Colonic mucosa (tissue), 4 donors: Measurements from ENCODE around the gene TMEM258. TPM values are rescaled to one million over a fixed set of nuclear protein-coding genes. Genes with fewer than 3 reads are reported as not detected.

Experiments used
- DNase-seq: peaks from one replicate; pipeline ENCODE4 v3.0.0-alpha.2; 2020
- H3K27ac ChIP-seq: fragments of 200-600 bp; one replicate; pipeline ENCODE4 v1.8.0; 2021
- H3K27me3 ChIP-seq: fragments of 200-600 bp; one replicate; pipeline ENCODE4 v1.8.0; 2021
- H3K36me3 ChIP-seq: fragments of 200-600 bp; one replicate; pipeline ENCODE4 v1.8.0; 2021
- H3K4me1 ChIP-seq: fragments of 200-600 bp; one replicate; pipeline ENCODE4 v1.8.0; 2021; ENCODE audit warnings: mild to moderate bottlenecking
- H3K4me3 ChIP-seq: fragments of 200-600 bp; one replicate; pipeline ENCODE4 v1.8.0; 2021
- H3K9ac ChIP-seq, 2 donors: one replicate each; pipeline ENCODE4 v1.7.0; 2013; ENCODE audit warnings: control low read depth in 2 of 2, low read depth in 2 of 2, low read length in 2 of 2
- H3K9me3 ChIP-seq: fragments of 200-600 bp; one replicate; pipeline ENCODE4 v1.8.0; 2021
- intact Hi-C: fragments of 100-400 bp; cut with DNase I; formaldehyde crosslinking; loops from one replicate; pipeline ENCODE4 v1.14.1; 2022
- total RNA-seq, 2 donors: library from RNA; stranded (reverse); fragmentation: NEBNext Ultra II Directional in 1 of 2; extraction: Animal tissue kit (Norgen Biotek cat#: 25700) in 1 of 2; gene quantifications; one replicate each; pipeline ENCODE4 v1.2.1, GENCODE V29; 2021
- TF ChIP-seq, protein P1 (sequence below): fragments of 200-600 bp; IDR thresholded peaks from one replicate; pipeline ENCODE4 v1.8.0; 2022; ENCODE audit warnings: antibody characterized with exemption, mild to moderate bottlenecking
- donor health status: healthy.
- donor health status: DM: no; HTN: no; CAD: no.
- donor health status: DM: no; HTN: no; CAD: no.

Gene TMEM258
- total RNA-seq, 2 donors from 2014 or later: 119 to 149 TPM

DNA sequence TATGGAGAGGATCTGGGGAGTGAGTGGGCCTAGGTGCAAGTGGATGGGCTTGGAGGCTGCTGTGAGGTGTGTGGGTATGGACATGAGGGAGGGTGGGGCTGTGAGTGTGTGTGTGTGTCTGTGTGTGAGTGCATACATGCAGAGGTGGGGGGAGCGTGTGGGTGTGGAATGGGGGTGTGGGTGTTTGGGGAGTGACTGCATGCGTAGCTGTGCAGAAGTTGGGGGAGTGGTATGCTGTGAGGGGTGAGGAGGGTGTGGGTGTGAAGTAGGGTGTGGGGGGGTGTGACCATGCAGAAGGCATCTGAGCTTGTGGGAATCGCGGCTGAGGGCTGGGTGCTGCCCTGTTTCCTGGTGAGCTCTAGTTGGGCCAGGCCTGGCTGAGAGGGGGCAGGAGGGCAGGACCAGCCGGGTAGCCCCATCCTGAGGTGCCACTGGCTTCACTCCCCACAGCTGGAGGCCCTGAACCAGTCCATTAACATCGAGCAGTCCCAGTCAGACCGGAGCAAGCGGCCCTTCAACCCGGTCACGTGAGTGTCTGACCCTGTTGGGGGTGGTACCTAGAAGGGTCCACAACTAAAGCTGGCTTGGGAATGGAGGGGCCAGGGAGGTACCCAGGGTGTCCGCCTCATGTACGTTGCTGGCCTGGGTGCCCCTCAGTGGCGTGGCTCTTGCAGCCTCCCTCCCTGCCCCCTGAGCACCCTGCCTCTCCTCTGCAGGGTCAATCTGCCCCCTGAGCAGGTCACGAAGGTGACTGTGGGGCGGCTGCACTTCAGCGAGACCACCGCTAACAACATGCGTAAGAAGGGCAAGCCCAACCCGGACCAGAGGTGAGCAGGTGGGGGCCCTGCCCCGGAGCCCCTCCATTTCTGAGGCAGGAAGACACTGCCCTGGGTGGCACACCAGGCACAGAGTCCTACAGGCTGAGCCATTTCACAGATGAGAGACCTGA is 16.5 kb downstream of the TMEM258 start:
- no peaks in the 10 kb centered on the region for H3K36me3 ChIP-seq
- H3K9ac ChIP-seq: no peak overlapping the region
- no peak overlapping the region for H3K27ac ChIP-seq

GRCh38 chr11:61775106-61775505 is 17.3 kb downstream of the TMEM258 start:
- H3K4me1 ChIP-seq: no peaks in the 10 kb centered on the region
- no peak overlapping the region for H3K27ac ChIP-seq
- no peaks in the 10 kb centered on the region for H3K27me3 ChIP-seq
- no peak overlapping the region for H3K4me3 ChIP-seq
- TF ChIP-seq, protein P1, sequence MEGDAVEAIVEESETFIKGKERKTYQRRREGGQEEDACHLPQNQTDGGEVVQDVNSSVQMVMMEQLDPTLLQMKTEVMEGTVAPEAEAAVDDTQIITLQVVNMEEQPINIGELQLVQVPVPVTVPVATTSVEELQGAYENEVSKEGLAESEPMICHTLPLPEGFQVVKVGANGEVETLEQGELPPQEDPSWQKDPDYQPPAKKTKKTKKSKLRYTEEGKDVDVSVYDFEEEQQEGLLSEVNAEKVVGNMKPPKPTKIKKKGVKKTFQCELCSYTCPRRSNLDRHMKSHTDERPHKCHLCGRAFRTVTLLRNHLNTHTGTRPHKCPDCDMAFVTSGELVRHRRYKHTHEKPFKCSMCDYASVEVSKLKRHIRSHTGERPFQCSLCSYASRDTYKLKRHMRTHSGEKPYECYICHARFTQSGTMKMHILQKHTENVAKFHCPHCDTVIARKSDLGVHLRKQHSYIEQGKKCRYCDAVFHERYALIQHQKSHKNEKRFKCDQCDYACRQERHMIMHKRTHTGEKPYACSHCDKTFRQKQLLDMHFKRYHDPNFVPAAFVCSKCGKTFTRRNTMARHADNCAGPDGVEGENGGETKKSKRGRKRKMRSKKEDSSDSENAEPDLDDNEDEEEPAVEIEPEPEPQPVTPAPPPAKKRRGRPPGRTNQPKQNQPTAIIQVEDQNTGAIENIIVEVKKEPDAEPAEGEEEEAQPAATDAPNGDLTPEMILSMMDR: no peak
- no peaks in the 10 kb centered on the region for H3K9me3 ChIP-seq
- H3K9ac ChIP-seq: no peak overlapping the region
- intact Hi-C loops: no loop called here
- DNase-seq: no peak
- no peaks in the 10 kb centered on the region for H3K36me3 ChIP-seq

More for the DNA sequence above, 16.5 kb downstream of the TMEM258 start:
- Histone ChIP-seq H3K4me3 (no peak overlapping the region), H3K27me3 (no peaks in the 10 kb centered on the region), H3K4me1 (no peaks in the 10 kb centered on the region), H3K9me3 (no peaks in the 10 kb centered on the region)
- no peak for DNase-seq
- intact Hi-C loops: no loop called here
- TF ChIP-seq, protein P1: no peak

DNA sequence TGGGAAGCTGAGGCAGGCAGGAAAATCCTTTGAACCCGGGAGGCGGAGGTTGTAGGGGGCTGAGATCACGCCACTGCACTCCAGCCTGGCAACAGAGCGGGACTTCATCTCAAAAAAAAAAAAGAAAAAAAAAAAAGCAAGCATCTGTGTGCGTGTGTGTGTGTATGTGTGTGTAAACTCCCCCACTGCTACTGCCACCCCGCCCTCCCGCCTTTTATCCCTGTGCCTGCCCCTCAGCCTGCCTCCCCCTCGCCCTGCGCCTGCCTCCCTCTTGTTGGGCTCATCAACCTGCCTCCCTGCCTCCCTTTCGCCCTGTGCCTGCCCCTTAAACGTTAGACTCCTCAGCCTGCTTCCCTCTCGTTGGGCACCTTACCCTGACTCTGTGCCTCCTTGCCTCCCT is 18.0 kb downstream of the TMEM258 start:
- Histone ChIP-seq H3K27ac (no peak overlapping the region), H3K4me1 (no peaks in the 10 kb centered on the region), H3K4me3 (no peak overlapping the region), H3K27me3 (no peaks in the 10 kb centered on the region), H3K9me3 (no peaks in the 10 kb centered on the region), H3K36me3 (no peaks in the 10 kb centered on the region), H3K9ac (no peak overlapping the region)
- intact Hi-C loops: no loop called here
- DNase-seq: no peak
- TF ChIP-seq, protein P1: no peak

- no peak for DNase-seq
- Histone ChIP-seq H3K36me3 (no peaks in the 10 kb centered on the region), H3K9me3 (no peaks in the 10 kb centered on the region), H3K4me3 (no peak overlapping the region), H3K27me3 (no peaks in the 10 kb centered on the region), H3K27ac (no peak overlapping the region), H3K9ac (no peak overlapping the region), H3K4me1 (no peaks in the 10 kb centered on the region)
- intact Hi-C loops: no loop called here
- TF ChIP-seq, protein P1: no peak
These were observed 18.6 kb downstream of the TMEM258 start for GRCh38 chr11:61773809-61774208.

GRCh38 chr11:61773356-61773755 is 19.0 kb downstream of the TMEM258 start:
- Histone ChIP-seq H3K4me3 (no peak overlapping the region), H3K9ac (no peak overlapping the region), H3K27me3 (no peaks in the 10 kb centered on the region), H3K4me1 (no peaks in the 10 kb centered on the region), H3K9me3 (no peaks in the 10 kb centered on the region), H3K36me3 (no peaks in the 10 kb centered on the region), H3K27ac (no peak overlapping the region)
- intact Hi-C loops: no loop called here
- TF ChIP-seq, protein P1: no peak
- DNase-seq: no peak
